Epithelial cell of esophagus (primary cell): Measurements from ENCODE around the gene MUTYH.
A peak's percentile ranks its signal among the peaks of the same experiment; 100 is the strongest.

Experiments
- DNase-seq: peaks from one replicate; pipeline ENCODE4 v3.0.0; 2010; ENCODE audit warnings: low read depth
- H3K4me3 ChIP-seq: 2 replicates; pipeline ENCODE4 v1.5.1; 2011; ENCODE audit warnings: mild to moderate bottlenecking, low read length, control low read depth
- TF ChIP-seq, protein P1 (sequence below): IDR thresholded peaks from 2 replicates; pipeline ENCODE4 v1.5.1; 2011; ENCODE audit warnings: low read depth, mild to moderate bottlenecking, low read length, control low read depth, inconsistent platforms; ENCODE audit not compliant: insufficient read depth; ENCODE audit errors: missing control alignments

The MUTYH gene

DNA sequence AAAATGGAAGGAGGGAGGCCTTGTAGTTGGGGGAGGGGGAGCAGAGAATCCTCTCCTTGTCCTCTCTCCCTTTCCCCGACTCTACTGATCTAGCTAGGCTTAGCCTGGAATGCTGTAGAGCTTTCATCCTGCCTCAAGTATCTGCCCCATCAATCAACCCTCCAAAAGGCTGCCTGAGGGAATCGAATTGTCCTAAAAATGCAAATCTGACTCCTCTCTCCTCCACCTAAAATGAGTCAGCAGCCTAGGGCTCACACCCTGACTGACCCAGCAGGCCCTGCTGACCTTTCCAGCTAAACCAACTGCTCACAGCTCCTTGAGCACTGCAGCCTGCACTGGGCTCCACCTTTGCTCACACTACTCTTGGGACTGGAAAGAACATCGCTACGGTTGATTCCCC, 10.8 kb downstream of the MUTYH start:
- no peak overlapping the region for H3K4me3 ChIP-seq
- TF ChIP-seq, protein P1, sequence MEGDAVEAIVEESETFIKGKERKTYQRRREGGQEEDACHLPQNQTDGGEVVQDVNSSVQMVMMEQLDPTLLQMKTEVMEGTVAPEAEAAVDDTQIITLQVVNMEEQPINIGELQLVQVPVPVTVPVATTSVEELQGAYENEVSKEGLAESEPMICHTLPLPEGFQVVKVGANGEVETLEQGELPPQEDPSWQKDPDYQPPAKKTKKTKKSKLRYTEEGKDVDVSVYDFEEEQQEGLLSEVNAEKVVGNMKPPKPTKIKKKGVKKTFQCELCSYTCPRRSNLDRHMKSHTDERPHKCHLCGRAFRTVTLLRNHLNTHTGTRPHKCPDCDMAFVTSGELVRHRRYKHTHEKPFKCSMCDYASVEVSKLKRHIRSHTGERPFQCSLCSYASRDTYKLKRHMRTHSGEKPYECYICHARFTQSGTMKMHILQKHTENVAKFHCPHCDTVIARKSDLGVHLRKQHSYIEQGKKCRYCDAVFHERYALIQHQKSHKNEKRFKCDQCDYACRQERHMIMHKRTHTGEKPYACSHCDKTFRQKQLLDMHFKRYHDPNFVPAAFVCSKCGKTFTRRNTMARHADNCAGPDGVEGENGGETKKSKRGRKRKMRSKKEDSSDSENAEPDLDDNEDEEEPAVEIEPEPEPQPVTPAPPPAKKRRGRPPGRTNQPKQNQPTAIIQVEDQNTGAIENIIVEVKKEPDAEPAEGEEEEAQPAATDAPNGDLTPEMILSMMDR = no peak
- DNase-seq = peak; percentile 34

DNA sequence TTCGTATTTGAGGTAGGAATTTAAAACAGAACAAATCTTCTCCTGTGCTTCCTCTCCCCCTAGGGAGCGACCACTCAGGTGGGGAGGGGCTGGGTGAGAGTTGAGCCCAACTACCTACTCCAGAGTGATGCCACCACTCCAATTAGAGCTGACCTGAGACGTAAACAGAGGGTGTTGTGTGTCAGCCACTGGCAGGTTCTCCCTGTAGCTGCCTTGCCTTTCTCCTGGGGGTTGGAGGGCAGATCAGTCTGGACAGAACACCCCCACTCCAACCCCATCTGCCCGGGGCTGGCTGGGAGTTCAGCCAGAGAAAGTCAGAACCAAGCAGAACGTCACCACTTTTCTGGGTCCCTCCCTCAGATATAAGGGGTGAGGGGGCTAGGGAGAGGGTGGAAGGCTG, 11.6 kb downstream of the MUTYH start:
- DNase-seq = no peak
- TF ChIP-seq, protein P1 = no peak

DNA sequence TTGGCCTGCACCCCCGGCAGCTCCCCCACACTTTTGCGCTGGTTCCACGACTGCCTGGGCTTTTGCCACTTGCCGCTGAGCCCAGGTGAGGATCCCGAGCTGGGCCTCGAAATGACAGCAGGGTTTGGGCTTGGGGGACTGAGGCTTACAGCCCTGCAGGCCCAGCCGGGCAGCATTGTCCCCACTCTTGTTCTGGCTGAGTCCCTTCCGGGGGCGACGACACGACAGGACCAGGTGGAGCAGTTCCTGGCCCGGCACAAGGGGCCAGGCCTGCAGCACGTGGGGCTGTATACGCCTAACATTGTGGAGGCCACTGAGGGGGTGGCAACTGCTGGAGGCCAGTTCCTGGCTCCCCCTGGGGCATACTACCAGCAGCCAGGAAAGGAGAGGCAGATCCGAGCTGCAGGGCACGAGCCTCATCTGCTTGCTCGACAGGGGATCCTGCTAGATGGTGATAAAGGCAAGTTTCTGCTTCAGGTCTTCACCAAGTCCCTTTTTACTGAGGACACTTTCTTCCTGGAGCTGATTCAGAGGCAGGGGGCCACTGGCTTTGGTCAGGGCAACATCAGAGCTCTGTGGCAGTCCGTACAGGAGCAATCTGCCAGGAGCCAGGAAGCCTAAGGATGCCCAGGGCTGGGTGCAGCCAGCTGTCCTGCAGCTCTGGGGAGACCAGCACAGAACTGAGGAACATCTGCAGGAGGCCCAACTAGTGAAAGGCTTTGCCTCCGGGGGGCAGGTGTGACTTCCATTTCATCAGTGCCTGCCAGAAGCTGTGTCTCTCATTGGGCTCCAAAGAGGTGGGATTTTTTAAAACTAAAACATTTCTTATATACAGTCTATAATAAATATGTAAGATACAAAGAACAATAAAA, 12.4 kb downstream of the MUTYH start:
- DNase-seq = no peak
- H3K4me3 ChIP-seq = no peak overlapping the region
- TF ChIP-seq, protein P1 = no peak

More for the DNA sequence above, 11.6 kb downstream of the MUTYH start:
- no peak overlapping the region for H3K4me3 ChIP-seq

DNA sequence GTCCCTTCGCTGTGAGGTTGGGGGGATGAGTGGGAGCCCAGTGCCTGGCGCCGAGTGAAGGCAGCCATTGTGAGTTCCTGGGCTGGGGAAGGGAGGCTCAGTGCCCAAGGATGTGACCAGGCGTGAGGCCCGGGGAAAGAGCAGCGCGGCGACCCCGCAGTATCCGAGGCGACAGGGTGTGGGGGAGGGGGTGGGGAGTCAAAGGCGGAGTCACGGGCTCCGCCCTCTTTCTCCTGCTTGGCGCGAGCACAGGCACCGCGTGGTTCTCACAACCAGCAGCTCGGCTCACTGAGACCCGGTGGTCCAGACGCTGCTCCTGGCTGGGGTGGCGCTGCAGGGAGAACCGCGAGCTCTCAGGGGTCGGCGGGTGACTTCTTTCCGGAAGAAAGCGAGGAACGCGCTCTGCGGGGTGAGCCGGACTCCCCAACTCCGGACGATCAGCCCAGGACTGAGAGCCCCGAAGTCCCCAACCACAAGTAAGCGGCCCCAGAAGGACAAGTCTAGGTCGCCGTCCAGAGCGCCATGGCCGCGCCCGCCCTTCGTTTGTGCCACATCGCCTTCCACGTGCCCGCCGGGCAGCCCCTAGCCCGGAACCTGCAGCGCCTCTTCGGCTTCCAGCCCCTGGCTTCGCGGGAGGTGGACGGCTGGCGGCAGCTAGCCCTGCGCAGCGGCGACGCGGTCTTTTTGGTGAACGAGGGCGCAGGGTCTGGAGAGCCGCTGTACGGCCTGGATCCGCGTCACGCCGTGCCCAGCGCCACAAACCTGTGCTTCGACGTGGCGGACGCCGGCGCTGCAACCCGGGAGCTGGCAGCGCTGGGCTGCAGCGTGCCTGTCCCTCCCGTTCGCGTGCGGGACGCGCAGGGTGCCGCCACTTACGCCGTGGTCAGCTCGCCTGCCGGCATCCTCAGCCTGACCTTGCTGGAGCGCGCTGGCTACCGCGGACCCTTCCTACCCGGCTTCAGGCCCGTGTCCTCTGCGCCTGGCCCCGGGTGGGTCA, 13.3 kb downstream of the MUTYH start, which contains the start of gene HPDL:
Gene HPDL, plus strand, starts transcription at position 269 of the 997 bp plus-strand sequence. Its CDS starts 254 bp downstream, at position 523.
- peak; percentile 39 for DNase-seq
- peak within 1 kb of the TSS; percentile 48 for H3K4me3 ChIP-seq
- TF ChIP-seq, protein P1 = no peak

DNA sequence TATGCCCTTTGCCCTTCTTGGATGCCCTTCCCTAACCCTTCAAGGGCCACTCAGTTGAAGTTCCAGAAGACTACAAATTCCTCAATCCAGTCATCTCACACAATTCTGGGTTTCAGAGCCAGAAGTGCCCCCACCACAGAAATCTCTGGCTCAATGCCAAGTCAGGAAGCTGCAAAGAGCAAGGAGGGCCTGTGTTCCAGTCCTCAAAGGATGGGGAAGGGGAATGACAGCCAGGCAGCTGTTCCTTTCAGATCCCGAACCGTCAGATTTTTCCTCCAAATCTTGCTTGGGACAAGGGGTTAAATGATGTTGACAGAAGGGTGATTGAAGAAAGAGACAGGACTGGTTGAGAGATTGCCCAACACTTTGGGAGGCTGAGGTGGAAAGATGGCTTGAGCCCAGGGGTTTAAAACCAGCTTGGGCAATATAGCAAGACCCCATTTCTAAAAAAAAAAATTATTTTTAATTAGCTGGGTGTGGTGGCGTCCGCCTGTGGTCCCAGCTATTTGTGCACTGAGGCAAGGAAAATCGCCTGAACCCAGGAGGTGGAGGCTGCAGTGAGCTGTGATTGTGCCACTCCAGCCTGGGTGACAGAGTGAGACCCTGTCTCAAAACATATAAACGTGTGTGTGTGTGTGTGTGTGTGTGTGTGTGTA, 14.3 kb downstream of the MUTYH start:
- no peak overlapping the region for H3K4me3 ChIP-seq
- TF ChIP-seq, protein P1 = no peak
- no peak for DNase-seq

DNA sequence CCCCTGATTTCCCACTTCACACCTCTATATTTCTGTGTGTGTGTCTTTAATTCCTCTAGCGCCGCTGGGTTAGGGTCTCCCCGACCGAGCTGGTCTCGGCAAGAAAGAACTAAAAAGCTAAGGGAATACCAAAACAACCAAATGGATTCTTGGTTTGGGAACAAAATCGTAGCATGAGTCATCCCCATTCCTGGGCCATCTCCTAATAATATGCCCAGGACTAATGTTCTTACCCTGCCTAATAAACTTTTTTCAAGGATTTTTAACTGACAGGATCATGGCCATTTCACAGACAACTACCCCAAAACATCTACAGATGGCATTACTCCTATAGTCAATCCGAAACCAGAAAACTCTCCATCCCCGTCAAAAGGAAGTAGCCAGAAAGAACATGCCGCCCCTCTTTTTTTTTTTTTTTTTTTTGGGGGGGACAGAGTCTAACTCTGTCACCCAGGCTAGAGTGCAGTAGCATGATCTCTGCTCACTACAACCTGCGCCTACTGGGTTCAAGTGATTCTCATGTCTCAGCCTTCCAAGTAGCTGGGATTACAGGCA, 17.7 kb downstream of the MUTYH start:
- DNase-seq = no peak
- TF ChIP-seq, protein P1 = no peak
- H3K4me3 ChIP-seq = no peak overlapping the region
